NOMO-1 (cell line): ENCODE measurements around the gene FKBP1A.

Source experiments
- DNase-seq, 2 experiments: peaks; one replicate each; lab custom pipeline; 2025; ENCODE audit not compliant: unreplicated experiment in 2 of 2; lab: John Stamatoyannopoulos, UW

The FKBP1A gene

DNA sequence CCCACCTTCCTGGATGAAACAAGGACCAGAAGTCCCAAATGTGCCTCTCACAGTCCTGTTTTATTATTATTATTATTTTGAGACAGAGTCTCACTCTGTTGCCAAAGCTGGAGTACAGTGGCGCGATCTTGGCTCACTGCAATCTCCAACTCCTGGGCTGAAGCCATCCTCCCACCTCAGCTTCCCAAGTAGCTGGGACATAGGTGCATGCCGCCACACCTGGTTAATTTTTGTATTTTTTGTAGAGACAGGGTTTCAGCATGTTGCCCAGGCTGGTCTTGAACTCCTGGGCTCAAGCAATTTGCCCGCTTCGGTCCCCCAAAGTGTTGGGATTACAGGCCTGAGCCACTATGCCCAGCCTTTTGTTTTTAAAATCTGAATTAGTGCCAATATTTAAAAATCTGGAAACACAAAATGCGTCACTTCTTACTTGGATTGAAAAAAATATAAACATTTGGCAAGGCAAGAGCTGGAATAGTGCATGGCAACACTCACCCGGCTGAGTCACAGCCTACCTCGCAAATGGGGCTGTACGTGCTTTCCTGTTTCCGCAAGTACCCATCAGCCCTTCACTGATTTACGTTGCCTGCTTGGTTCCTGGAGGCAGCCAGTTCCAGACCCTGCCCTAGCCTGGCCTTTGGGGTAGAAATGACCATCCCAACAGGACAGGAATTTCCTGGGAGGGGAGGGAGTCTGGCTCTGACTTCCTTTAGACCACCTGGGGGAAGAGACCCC lies 70.2 kb downstream of the FKBP1A start:
- DNase-seq, result no peak

DNA sequence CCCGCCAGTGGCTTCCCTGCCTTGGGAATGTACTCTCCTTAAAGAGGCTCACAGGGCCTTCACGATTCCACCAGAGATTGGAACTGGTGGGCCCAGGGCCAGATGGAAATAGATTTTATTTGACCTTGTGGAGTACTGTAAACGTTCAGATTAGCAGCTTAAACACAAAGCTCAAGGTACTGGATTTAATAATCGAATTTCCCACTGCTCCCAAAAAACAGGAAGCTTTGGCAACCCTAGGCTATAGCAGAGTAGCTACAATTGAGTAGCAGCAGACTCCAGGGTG lies 71.3 kb downstream of the FKBP1A start:
- DNase-seq, result no peak

DNA sequence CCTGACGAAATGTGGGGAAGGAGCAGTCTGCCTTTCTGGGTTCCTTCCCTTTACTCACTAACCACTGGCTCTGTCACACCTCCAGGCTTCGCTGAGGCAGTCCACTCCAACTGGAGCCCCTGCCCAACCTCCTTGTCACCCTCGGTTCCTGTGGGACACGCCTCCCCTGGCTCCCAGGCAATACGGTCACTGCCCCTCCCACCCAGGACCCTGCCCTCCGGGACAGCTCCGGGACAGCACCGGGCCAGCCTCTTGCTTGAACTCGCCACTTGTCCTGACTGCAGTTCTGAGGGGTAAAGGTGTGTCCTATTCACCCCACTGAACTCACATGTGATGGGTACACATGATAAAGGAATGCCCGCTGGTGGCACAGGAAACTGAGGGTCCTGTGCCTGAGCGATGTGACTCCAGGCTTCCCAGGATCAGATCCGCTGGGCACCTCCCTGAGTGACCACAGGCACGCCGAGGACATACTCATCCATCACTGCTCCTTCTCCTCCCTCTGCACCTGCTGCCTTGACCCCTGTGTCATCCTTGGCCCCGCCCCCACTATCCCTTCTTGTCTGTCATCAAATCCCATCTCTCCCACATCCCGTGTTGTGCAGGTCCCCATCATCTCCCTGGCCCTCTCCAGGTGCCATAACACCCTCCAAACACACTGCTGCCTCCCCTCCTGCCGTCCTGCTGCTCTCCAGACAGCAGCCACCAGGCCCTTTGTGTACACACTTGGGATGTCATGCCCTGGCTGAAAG lies 71.8 kb downstream of the FKBP1A start:
- DNase-seq, result no peak

DNA sequence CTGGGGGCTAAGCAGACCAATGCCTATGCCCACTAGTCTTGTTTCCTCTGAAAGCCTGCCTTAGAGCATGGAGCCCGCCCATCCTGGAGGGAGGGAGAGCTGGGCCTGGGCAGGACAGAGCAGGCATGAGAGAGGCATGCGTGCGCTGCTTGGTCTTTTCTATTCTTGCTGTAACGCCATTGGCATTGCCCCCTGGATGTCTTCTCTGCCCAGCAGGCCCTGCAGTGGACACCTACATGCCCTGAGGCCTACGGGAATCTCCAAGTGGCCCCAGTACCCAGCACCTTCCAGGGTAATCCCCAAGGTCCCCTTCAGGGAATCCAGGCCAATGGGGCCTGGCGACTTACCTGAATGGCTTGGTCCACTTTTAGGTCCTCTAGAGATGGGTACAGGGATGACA lies 72.8 kb downstream of the FKBP1A start:
- DNase-seq, result no peak

DNA sequence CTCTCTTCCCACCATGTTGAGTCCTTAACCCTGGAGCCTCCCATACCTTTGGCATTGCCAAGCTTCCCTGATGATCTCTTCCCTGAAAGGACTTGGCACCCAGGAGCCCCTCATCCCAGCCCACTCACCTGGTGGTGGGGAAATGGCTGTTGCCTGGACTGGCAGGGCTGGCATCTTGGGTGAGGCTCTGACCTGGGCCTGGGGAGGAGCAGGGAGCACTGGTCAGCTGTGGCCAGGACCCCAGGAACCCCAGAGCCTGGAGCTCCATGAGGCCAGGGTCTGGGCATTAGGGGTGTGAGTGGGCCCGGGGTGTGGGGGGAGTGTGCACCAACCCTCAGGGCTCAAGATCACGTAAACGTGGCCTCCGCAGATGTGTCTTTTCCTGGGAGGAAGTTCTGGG lies 73.4 kb downstream of the FKBP1A start:
- no peak for DNase-seq

DNA sequence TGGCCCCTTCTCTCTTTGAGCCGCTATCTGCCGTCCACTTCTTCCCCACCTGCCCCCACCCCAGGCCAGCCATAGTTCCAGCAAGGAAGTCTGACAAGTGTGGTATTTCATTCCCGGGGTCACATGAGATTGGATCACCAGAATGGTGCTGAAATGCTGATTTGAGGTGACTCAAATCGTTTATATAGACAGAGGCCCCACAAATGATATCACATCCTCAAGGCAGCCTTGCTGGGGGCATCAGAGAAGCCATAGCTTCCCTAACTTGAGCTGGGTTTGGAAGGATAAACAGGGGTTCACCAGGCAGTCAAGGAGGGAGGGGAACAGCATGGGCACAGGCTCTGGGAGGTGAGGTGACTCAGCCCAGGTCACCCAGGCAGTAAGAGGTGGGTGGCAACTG lies 73.8 kb downstream of the FKBP1A start:
- no peak for DNase-seq
